Transverse colon (tissue), 4 donors: Measurements from ENCODE around the gene NME3. TPM values are rescaled to one million over a fixed set of nuclear protein-coding genes. Genes with fewer than 3 reads are reported as not detected.
"Not testable (repeated sequence)": the region's sequence is repeated elsewhere in the genome, so short reads cannot be mapped to it uniquely, and the experiment has no call there.

Experiments used
- DNase-seq: peaks from one replicate; pipeline ENCODE4 v3.0.0-alpha.2; 2019
- H3K27ac ChIP-seq, 4 donors: fragments of 200-600 bp; sonication (generic); 2 replicates each; pipeline ENCODE4 v1.5.1; 2016 to 2018; ENCODE audit warnings: inconsistent platforms in 4 of 4
- H3K27me3 ChIP-seq: fragments of 200-600 bp; sonication (generic); 2 replicates; pipeline ENCODE4 v1.5.1; 2017; ENCODE audit warnings: inconsistent platforms
- H3K36me3 ChIP-seq, 4 donors: fragments of 200-600 bp; sonication (generic); 2 replicates each; pipeline ENCODE4 v1.5.1; 2017 to 2019; ENCODE audit warnings: inconsistent platforms in 4 of 4
- H3K4me1 ChIP-seq, 4 donors: fragments of 200-600 bp; sonication (generic); 2 replicates each; pipeline ENCODE4 v1.5.1; 2017 to 2020; ENCODE audit warnings: inconsistent platforms in 4 of 4
- H3K4me3 ChIP-seq, 4 donors: fragments of 200-600 bp; sonication (generic); 1 replicate in 1 of 4; 2 replicates in 3 of 4; pipeline versions ENCODE4 v1.5.1 to v1.6.1; 2017 to 2019; ENCODE audit warnings: inconsistent platforms in 4 of 4
- H3K9me3 ChIP-seq, 2 donors: fragments of 200-600 bp; sonication (generic); 2 replicates each; pipeline ENCODE4 v1.5.1; 2017 to 2019; ENCODE audit warnings: inconsistent platforms in 2 of 2
- EP300 ChIP-seq: sonication (generic); formaldehyde crosslinking; IDR thresholded peaks from one replicate; pipeline ENCODE4 v1.6.1; 2017; ENCODE audit warnings: antibody characterized with exemption, low read depth
- POLR2A ChIP-seq: fragments of 450-650 bp; IDR thresholded peaks from one replicate; pipeline ENCODE4 v1.6.1; 2016; ENCODE audit warnings: antibody characterized with exemption, mild to moderate bottlenecking, moderate library complexity
- POLR2AphosphoS5 ChIP-seq, 3 donors: sonication (generic); formaldehyde crosslinking; IDR thresholded peaks; one replicate each; pipeline ENCODE4 v1.6.1; 2016; ENCODE audit warnings: antibody characterized with exemption in 3 of 3
- WGBS, 2 donors: methylation state at CpG; one replicate each; pipeline ENCODE4 v1.1.5; 2018; ENCODE audit warnings: low coverage in 1 of 2; 5-methylcytosine and 5-hydroxymethylcytosine counted together
- in situ Hi-C, 4 donors: fragments of 200-750 bp; cut with MboI; loops; one replicate each; pipeline versions ENCODE4 v1.15.0 to v1.15.1; 2017; ENCODE audit warnings: low sequenced_read_pairs in 3 of 4, low pct_ligation_motif_present in 1 of 4, low pct_unique_long_range_greater_than_20kb in 1 of 4
- intact Hi-C: fragments of 100-400 bp; cut with DNase I; formaldehyde crosslinking; loops from one replicate; pipeline ENCODE4 v1.15.1; 2023; ENCODE audit warnings: low total_unique reads
- total RNA-seq, 4 donors: library from RNA; depleted of rRNA; stranded (reverse); fragments of >200 nt; gene quantifications; one replicate each; pipeline ENCODE4 v1.1.0, GENCODE V29; 2016
- TF ChIP-seq, protein P1 (sequence below), 5 experiments: fragments of 200-600 bp in 3 of 5; fragments of 450-650 bp in 2 of 5; sonication (generic) in 3 of 5; IDR thresholded peaks; 1 replicate in 2 of 5; 2 replicates in 3 of 5; pipeline ENCODE4 v1.5.1; 2016 to 2017; ENCODE audit warnings: antibody characterized with exemption in 5 of 5, inconsistent platforms in 3 of 5, mild to moderate bottlenecking in 2 of 5, moderate library complexity in 1 of 5

Gene NME3
- total RNA-seq, 4 donors from 2014 or later: 116 to 286 (median 132) TPM

DNA sequence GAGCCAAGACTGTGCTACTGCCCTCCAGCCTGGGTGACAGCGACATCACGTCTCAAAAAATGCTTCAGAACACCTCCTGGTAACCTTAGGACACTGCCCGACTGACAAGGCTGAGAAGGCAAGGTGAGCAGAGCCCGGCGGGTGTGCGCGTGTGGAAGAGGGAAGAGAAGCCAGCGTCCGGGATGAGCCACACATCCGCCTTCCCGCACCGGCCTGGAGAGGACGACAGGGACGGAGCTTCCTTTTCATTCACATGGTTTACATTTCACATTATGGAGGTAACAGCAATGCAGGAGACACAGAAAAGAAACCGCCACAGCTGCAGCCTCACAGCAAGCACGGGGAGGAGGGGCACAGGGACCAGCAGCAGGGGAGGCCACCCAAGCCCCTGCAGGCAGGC, 38.8 kb upstream of the NME3 start:
- no peak overlapping the region for H3K27ac ChIP-seq
- in situ Hi-C loops: no loop called here
- whole genome bisulfite sequencing, 2 donors: 93 to 100% methylated on average over 3 to 16 of the region's 16 CpGs
- no peaks in the 10 kb centered on the region for H3K9me3 ChIP-seq
- no peak for TF ChIP-seq POLR2A
- no peak for TF ChIP-seq EP300
- TF ChIP-seq, protein P1, sequence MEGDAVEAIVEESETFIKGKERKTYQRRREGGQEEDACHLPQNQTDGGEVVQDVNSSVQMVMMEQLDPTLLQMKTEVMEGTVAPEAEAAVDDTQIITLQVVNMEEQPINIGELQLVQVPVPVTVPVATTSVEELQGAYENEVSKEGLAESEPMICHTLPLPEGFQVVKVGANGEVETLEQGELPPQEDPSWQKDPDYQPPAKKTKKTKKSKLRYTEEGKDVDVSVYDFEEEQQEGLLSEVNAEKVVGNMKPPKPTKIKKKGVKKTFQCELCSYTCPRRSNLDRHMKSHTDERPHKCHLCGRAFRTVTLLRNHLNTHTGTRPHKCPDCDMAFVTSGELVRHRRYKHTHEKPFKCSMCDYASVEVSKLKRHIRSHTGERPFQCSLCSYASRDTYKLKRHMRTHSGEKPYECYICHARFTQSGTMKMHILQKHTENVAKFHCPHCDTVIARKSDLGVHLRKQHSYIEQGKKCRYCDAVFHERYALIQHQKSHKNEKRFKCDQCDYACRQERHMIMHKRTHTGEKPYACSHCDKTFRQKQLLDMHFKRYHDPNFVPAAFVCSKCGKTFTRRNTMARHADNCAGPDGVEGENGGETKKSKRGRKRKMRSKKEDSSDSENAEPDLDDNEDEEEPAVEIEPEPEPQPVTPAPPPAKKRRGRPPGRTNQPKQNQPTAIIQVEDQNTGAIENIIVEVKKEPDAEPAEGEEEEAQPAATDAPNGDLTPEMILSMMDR (IDR thresholded peaks at IDR 0.05): no peak
- TF ChIP-seq POLR2AphosphoS5 (IDR thresholded peaks at IDR 0.05): no peak
- no peak overlapping the region for H3K4me3 ChIP-seq
- no peak for DNase-seq
- H3K4me1 ChIP-seq: peaks cover 0 to 8% (median 6%) of the 10 kb centered on the region in 4 donors
- intact Hi-C loops: no loop called here
- peaks cover 0 to 25% (median 11%) of the 10 kb centered on the region in 4 donors for H3K36me3 ChIP-seq
- H3K27me3 ChIP-seq: no peaks in the 10 kb centered on the region

DNA sequence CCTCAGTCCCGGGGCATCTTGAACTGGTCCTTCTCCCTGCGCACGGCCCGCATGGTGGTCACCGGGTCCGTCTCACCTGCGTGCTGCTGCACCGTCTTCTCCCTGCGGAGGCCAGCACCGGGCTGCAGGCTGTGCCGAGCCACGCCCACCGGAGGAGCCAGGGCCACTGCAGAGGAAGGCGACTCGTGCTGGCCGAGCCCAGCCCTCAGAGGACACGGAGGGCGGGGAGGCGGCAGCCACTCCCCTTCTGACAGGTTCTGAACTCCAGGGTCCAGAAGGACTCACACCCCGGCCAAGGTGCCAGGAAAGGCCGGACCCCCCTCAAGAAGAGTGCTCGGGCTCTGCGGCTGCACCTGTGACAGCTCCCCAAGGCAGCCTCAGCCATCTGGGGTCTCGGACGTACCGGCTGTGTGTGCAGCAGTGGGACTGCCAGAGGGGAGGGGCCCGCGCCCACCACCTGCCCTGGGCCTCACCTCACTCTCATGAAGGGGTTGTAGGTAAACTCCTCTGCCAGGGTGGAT, 38.0 kb upstream of the NME3 start:
- DNase-seq: peak; percentile 30
- Histone ChIP-seq H3K36me3 (peaks cover 0 to 25% (median 11%) of the 10 kb centered on the region in 4 donors), H3K4me1 (peaks cover 0 to 8% (median 6%) of the 10 kb centered on the region in 4 donors), H3K4me3 (no peak overlapping the region), H3K9me3 (no peaks in the 10 kb centered on the region), H3K27me3 (no peaks in the 10 kb centered on the region), H3K27ac (no peak overlapping the region)
- intact Hi-C loops (no loop called here), in situ Hi-C loops (no loop called here)
- 70 to 85% methylated on average over 4 to 24 of the region's 28 CpGs for WGBS, 2 donors
- TF ChIP-seq, protein P1 (IDR thresholded peaks at IDR 0.05): no peak
- no peak for TF ChIP-seq POLR2A
- TF ChIP-seq EP300: no peak
- no peak for TF ChIP-seq POLR2AphosphoS5 (IDR thresholded peaks at IDR 0.05)

DNA sequence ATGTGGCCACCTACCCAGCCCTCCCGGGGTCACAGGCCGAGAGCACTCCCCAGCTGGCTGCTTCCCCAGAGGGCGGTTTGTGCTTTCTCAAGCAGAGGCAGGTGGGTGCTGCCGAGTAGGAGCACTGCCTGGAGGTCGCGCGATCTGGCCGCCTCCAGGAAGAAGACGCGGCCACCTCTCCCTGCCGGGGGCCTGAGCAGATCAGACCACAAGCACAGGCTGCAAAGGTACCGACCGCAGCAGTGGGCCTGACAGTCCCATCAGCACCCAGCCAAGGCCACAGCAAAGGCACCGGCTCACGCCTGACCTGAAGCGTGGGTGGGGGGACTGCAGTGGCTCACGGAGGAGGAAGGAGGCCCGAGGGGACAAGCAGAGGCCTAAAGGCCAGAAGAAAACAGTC, 37.3 kb upstream of the NME3 start:
- TF ChIP-seq POLR2AphosphoS5 (IDR thresholded peaks at IDR 0.05): no peak
- no peak for TF ChIP-seq EP300
- 86 to 100% methylated on average over 1 to 18 of the region's 18 CpGs for WGBS, 2 donors
- in situ Hi-C loops: no loop called here

DNA sequence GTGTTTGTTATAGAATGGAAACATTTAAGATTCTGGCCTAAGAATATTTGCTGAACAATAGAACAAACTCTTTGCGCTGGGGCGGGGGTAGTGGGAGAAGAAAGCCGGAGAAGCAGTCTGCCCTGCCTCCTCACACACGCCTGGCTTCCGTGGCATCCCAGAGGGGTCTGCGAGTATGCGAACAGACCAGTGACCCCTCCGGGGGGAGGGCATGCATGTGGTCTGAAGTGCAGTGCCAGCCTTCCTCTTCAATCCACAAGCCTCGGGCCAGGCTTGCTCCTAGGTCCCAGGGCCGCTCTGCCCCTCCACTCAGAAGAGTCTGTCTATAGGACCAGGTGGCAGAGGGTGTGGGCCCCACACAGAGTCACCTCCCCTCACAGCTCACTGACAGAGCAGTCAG, 36.3 kb upstream of the NME3 start:
- Histone ChIP-seq H3K36me3 (peaks cover 0 to 25% (median 11%) of the 10 kb centered on the region in 4 donors), H3K4me3 (no peak overlapping the region), H3K9me3 (no peaks in the 10 kb centered on the region), H3K27ac (no peak overlapping the region), H3K27me3 (no peaks in the 10 kb centered on the region), H3K4me1 (peaks cover 0 to 2% (median 1%) of the 10 kb centered on the region in 4 donors)
- in situ Hi-C loops: no loop called here
- 85 to 95% methylated on average over 7 to 9 of the region's 10 CpGs for WGBS, 2 donors
- intact Hi-C loops: no loop called here
- TF ChIP-seq POLR2A (no peak), POLR2AphosphoS5 (IDR thresholded peaks at IDR 0.05) (no peak), EP300 (no peak)
- DNase-seq: no peak

More for the DNA sequence above, 37.3 kb upstream of the NME3 start:
- intact Hi-C loops: no loop called here
- no peak for DNase-seq
- Histone ChIP-seq H3K27me3 (no peaks in the 10 kb centered on the region), H3K9me3 (no peaks in the 10 kb centered on the region), H3K4me1 (peaks cover 0 to 8% (median 6%) of the 10 kb centered on the region in 4 donors), H3K27ac (no peak overlapping the region), H3K36me3 (peaks cover 0 to 25% (median 11%) of the 10 kb centered on the region in 4 donors), H3K4me3 (no peak overlapping the region)

DNA sequence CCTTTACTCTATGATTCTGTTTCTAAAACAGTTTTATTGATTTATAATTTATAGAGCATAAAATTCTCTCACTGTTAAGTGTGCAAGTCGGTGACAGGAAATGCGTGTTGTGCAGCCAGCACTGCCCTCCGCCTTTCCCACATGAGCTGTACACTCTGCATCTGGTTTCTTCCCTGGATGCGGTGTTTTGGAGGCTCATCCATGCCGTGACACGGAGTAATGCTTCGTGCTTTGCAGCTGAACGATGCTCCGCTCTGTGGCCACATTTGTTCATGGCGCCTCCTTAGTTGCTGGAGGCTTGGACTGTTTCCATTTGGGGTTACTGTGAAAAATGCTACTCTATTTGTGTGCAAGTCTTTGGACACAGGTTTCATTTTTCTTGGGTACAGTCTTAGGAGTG, 29.4 kb upstream of the NME3 start:
- in situ Hi-C loops: no loop called here
- no peak for DNase-seq
- Histone ChIP-seq H3K9me3 (peaks cover 0 to 6% of the 10 kb centered on the region in 2 donors), H3K4me1 (no peaks in the 10 kb centered on the region), H3K27me3 (no peaks in the 10 kb centered on the region), H3K4me3 (no peak overlapping the region), H3K27ac (no peak overlapping the region), H3K36me3 (no peaks in the 10 kb centered on the region)
- TF ChIP-seq POLR2AphosphoS5 (IDR thresholded peaks at IDR 0.05) (no peak), POLR2A (no peak), EP300 (no peak)
- TF ChIP-seq, protein P1 (IDR thresholded peaks at IDR 0.05): no peak
- 77 to 79% methylated on average over 8 to 10 of the region's 10 CpGs for WGBS, 2 donors
- intact Hi-C loops: no loop called here

DNA sequence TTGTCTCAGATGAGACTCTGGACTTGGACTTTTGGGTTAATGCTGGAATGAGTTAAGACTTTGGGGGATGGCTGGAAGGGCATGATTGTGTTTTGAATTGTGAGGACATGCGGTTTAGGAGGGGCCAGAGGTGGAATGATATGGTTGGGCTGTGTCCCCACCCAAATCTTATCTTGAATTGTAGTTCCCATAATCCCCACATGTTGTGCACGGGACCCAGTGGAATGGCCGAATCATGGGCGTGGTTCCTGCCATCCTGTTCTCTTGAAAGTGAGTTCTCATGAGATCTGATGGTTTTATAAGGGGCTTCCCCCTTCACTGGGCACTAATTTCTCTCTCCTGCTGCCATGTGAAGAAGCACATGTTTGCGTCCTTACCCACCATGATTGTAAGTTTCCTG, 27.9 kb upstream of the NME3 start:
- H3K4me1 ChIP-seq, intact Hi-C loops, DNase-seq, H3K4me3 ChIP-seq, in situ Hi-C loops, H3K36me3 ChIP-seq, H3K9me3 ChIP-seq, H3K27ac ChIP-seq, H3K27me3 ChIP-seq: not testable (repeated sequence)
- WGBS, 2 donors: 74% methylated on average over 5 of the region's 5 CpGs; no CpG with 5 or more reads in 1 of the 2 donors
